Liver (tissue), 9 donors: ENCODE results near the gene CARMIL1. TPM values are rescaled to one million over a fixed set of nuclear protein-coding genes. Genes with fewer than 3 reads are reported as not detected.

Source experiments
- DNase-seq: peaks from one replicate; pipeline ENCODE4 v3.0.0-alpha.2; 2017; ENCODE audit warnings: low spot score
- H3K27ac ChIP-seq, 2 donors: one replicate each; pipeline ENCODE4 v1.7.0; 2013; ENCODE audit warnings: inconsistent platforms in 2 of 2, low read length in 2 of 2, control low read depth in 1 of 2, low read depth in 1 of 2, mild to moderate bottlenecking in 1 of 2
- H3K27me3 ChIP-seq, 4 donors: one replicate each; pipeline versions ENCODE4 v1.6.1 to v1.7.0; 2013; ENCODE audit warnings: low read length in 3 of 4, inconsistent platforms in 1 of 4, mild to moderate bottlenecking in 1 of 4, moderate library complexity in 1 of 4; ENCODE audit not compliant: control insufficient read depth in 4 of 4, insufficient read depth in 4 of 4
- H3K36me3 ChIP-seq, 4 donors: one replicate each; pipeline versions ENCODE4 v1.6.1 to v1.7.0; 2013; ENCODE audit warnings: low read length in 3 of 4, mild to moderate bottlenecking in 3 of 4, low read depth in 1 of 4, moderate library complexity in 1 of 4; ENCODE audit not compliant: control insufficient read depth in 4 of 4, insufficient read depth in 3 of 4
- H3K4me1 ChIP-seq, 4 donors: one replicate each; pipeline versions ENCODE4 v1.6.1 to v1.7.0; 2013; ENCODE audit warnings: low read length in 3 of 4, mild to moderate bottlenecking in 3 of 4, moderate library complexity in 1 of 4; ENCODE audit not compliant: control insufficient read depth in 4 of 4, insufficient read depth in 4 of 4
- H3K4me3 ChIP-seq, 3 donors: one replicate each; pipeline versions ENCODE4 v1.6.1 to v1.7.0; 2013; ENCODE audit warnings: low read length in 3 of 3, control low read depth in 1 of 3, low read depth in 1 of 3, mild to moderate bottlenecking in 1 of 3
- H3K9ac ChIP-seq, 2 donors: one replicate each; pipeline ENCODE4 v1.7.0; 2013; ENCODE audit warnings: low read length in 2 of 2, mild to moderate bottlenecking in 2 of 2, moderate library complexity in 2 of 2, control low read depth in 1 of 2, low read depth in 1 of 2
- H3K9me3 ChIP-seq, 4 donors: one replicate each; pipeline versions ENCODE4 v1.6.1 to v1.7.0; 2013; ENCODE audit warnings: low read length in 3 of 4; ENCODE audit not compliant: control insufficient read depth in 4 of 4
- ATF3 ChIP-seq: IDR thresholded peaks from 2 replicates; pipeline ENCODE4 v1.6.1; 2016; ENCODE audit warnings: antibody characterized with exemption
- EGR1 ChIP-seq, 2 donors: IDR thresholded peaks; 2 replicates each; pipeline ENCODE4 v1.6.1; 2016 to 2018; ENCODE audit warnings: antibody characterized with exemption in 2 of 2, low read depth in 2 of 2
- FOXA1 ChIP-seq: IDR thresholded peaks from 2 replicates; pipeline ENCODE4 v1.6.1; 2016; ENCODE audit warnings: antibody characterized with exemption
- FOXA2 ChIP-seq: IDR thresholded peaks from 2 replicates; pipeline ENCODE4 v1.6.1; 2016; ENCODE audit warnings: antibody characterized with exemption
- GABPA ChIP-seq, 2 donors: IDR thresholded peaks in 1 of 2; conservative IDR thresholded peaks in 1 of 2; 2 replicates each; pipeline ENCODE4 v1.6.1; 2016; ENCODE audit warnings: antibody characterized with exemption in 2 of 2, mild to moderate bottlenecking in 1 of 2, moderate library complexity in 1 of 2
- HNF4A ChIP-seq, 2 donors: conservative IDR thresholded peaks; 2 replicates each; pipeline ENCODE4 v1.6.1; 2016; ENCODE audit warnings: antibody characterized with exemption in 2 of 2, mild to moderate bottlenecking in 2 of 2
- HNF4G ChIP-seq: IDR thresholded peaks from 2 replicates; pipeline ENCODE4 v1.6.1; 2016; ENCODE audit warnings: antibody characterized with exemption
- JUND ChIP-seq, 2 donors: IDR thresholded peaks; 2 replicates each; pipeline ENCODE4 v1.6.1; 2016; ENCODE audit warnings: antibody characterized with exemption in 2 of 2
- MAX ChIP-seq: IDR thresholded peaks from 2 replicates; pipeline ENCODE4 v1.6.1; 2016; ENCODE audit warnings: antibody characterized with exemption
- NR2F2 ChIP-seq: IDR thresholded peaks from 2 replicates; pipeline ENCODE4 v1.6.1; 2016; ENCODE audit warnings: antibody characterized with exemption
- RAD21 ChIP-seq, 2 donors: IDR thresholded peaks; 2 replicates each; pipeline ENCODE4 v1.6.1; 2016; ENCODE audit warnings: antibody characterized with exemption in 2 of 2, mild to moderate bottlenecking in 2 of 2
- REST ChIP-seq: IDR thresholded peaks from 2 replicates; pipeline ENCODE4 v1.6.1; 2016; ENCODE audit warnings: antibody characterized with exemption, mild to moderate bottlenecking
- RXRA ChIP-seq, 2 donors: IDR thresholded peaks; 2 replicates each; pipeline ENCODE4 v1.6.1; 2017 to 2018; ENCODE audit warnings: antibody characterized with exemption in 2 of 2, mild to moderate bottlenecking in 1 of 2
- SP1 ChIP-seq: IDR thresholded peaks from 2 replicates; pipeline ENCODE4 v1.6.1; 2018; ENCODE audit warnings: antibody characterized with exemption, mild to moderate bottlenecking
- TAF1 ChIP-seq: conservative IDR thresholded peaks from 2 replicates; pipeline ENCODE4 v1.6.1; 2016; ENCODE audit warnings: antibody characterized with exemption, mild to moderate bottlenecking
- YY1 ChIP-seq: IDR thresholded peaks from 2 replicates; pipeline ENCODE4 v1.6.1; 2016; ENCODE audit warnings: antibody characterized with exemption, mild to moderate bottlenecking
- ZBTB33 ChIP-seq: IDR thresholded peaks from 2 replicates; pipeline ENCODE4 v1.6.1; 2016; ENCODE audit warnings: antibody characterized with exemption
- WGBS: extraction: QIAGEN DNeasy Blood & Tissue Kit; methylation state at CpG from one replicate; pipeline ENCODE4 v1.1.7; 2013; 5-methylcytosine and 5-hydroxymethylcytosine counted together
- polyA plus RNA-seq, 2 donors: library from polyadenylated mRNA; stranded (reverse) in 1 of 2; unstranded in 1 of 2; fragments of 200-250 nt in 1 of 2; fragments of >200 nt in 1 of 2; fragmentation: Nextera tagmentation in 1 of 2; extraction: Ambion mirVana in 1 of 2; gene quantifications; one replicate each; pipeline versions ENCODE4 v1.2.1 to v1.2.3, GENCODE V29; 2013 to 2015
- total RNA-seq, 2 donors: library from RNA; depleted of rRNA; stranded (reverse); fragments of >200 nt; gene quantifications; one replicate each; pipeline ENCODE4 v1.2.3, GENCODE V29; 2014
- donor health status: healthy.
- donor health status: healthy.
- donor health status: healthy.
- donor health status: healthy.
- donor health status: healthy.

CARMIL1 gene
- total and polyA plus RNA-seq, 4 donors = 1.4 to 9.5 (median 3.5) TPM

GRCh38 chr6:25473447-25473846 is 194.3 kb downstream of the CARMIL1 start:
- 91% methylated on average over 3 of the region's 3 CpGs for WGBS
- no peak overlapping the region for H3K4me3 ChIP-seq
- DNase-seq = no peak
- H3K9me3 ChIP-seq = no peaks in the 10 kb centered on the region
- no peak overlapping the region for H3K27ac ChIP-seq
- H3K4me1 ChIP-seq = no peaks in the 10 kb centered on the region
- TF ChIP-seq ZBTB33 = no peak
- TF ChIP-seq SP1 = no peak
- no peak for TF ChIP-seq RXRA (IDR thresholded peaks at IDR 0.05)
- no peak for TF ChIP-seq JUND (IDR thresholded peaks at IDR 0.05)
- TF ChIP-seq NR2F2 = no peak
- no peak for TF ChIP-seq FOXA1
- TF ChIP-seq GABPA (IDR thresholded peaks at IDR 0.05 in 1 of 2, conservative IDR thresholded peaks at IDR 0.05 in 1 of 2) = no peak
- no peak for TF ChIP-seq FOXA2
- TF ChIP-seq ATF3 = no peak
- TF ChIP-seq EGR1 (IDR thresholded peaks at IDR 0.05; ENCODE audit: low read depth in 2 of 2) = no peak
- no peaks in the 10 kb centered on the region for H3K36me3 ChIP-seq
- H3K27me3 ChIP-seq = no peaks in the 10 kb centered on the region
- H3K9ac ChIP-seq = no peak overlapping the region

GRCh38 chr6:25476126-25476525 is 197.0 kb downstream of the CARMIL1 start:
- WGBS = 87% methylated on average over 3 of the region's 3 CpGs
- TF ChIP-seq RXRA (IDR thresholded peaks at IDR 0.05) (no peak), HNF4A (conservative IDR thresholded peaks at IDR 0.05) (no peak), JUND (IDR thresholded peaks at IDR 0.05) (no peak)
- H3K27me3 ChIP-seq = no peaks in the 10 kb centered on the region
- H3K9me3 ChIP-seq = no peaks in the 10 kb centered on the region
- H3K9ac ChIP-seq = no peak overlapping the region
- no peaks in the 10 kb centered on the region for H3K36me3 ChIP-seq
- no peak overlapping the region for H3K4me3 ChIP-seq
- H3K27ac ChIP-seq = no peak overlapping the region
- H3K4me1 ChIP-seq = no peaks in the 10 kb centered on the region
- no peak for DNase-seq

GRCh38 chr6:25477006-25477590 is 197.9 kb downstream of the CARMIL1 start:
- WGBS = 87% methylated on average over 4 of the region's 4 CpGs
- no peak overlapping the region for H3K9ac ChIP-seq
- TF ChIP-seq ATF3 (no peak), GABPA (IDR thresholded peaks at IDR 0.05 in 1 of 2, conservative IDR thresholded peaks at IDR 0.05 in 1 of 2) (no peak), RXRA (IDR thresholded peaks at IDR 0.05) (no peak), JUND (IDR thresholded peaks at IDR 0.05) (no peak), NR2F2 (no peak), TAF1 (no peak), SP1 (no peak), YY1 (no peak), HNF4G (no peak), FOXA2 (no peak), RAD21 (IDR thresholded peaks at IDR 0.05) (no peak), MAX (no peak), REST (no peak), ZBTB33 (no peak)

More at GRCh38 chr6:25477006-25477590, 197.9 kb downstream of the CARMIL1 start:
- no peaks in the 10 kb centered on the region for H3K4me1 ChIP-seq
- H3K27me3 ChIP-seq = no peaks in the 10 kb centered on the region
- no peaks in the 10 kb centered on the region for H3K36me3 ChIP-seq
- no peak overlapping the region for H3K27ac ChIP-seq
- no peak for DNase-seq
- no peaks in the 10 kb centered on the region for H3K9me3 ChIP-seq
- H3K4me3 ChIP-seq = no peak overlapping the region
